ENCODE results near the gene CNPY1.

CNPY1 gene

DNA sequence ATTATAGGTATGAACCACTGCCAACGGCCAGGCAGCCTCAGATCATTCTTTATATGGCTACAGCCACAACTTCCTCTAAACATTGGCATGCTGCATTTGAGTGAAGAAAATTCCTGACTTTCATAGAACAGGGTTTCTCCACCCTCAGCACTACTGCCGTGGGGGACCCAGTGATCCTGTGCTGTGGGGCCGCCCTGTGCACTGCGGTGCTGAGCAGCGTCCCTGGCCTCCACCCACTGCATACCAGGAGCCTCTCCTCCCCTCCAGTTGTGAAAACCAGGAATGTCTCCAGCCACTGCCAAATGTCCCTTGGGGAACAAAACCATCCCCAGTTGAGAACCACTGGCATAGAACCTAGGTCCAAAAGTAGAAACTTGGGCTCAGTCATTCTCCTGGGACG is 15.8 kb downstream of the CNPY1 start:
- Histone ChIP-seq H3K27me3 (ENCODE audit: insufficient read depth, low read length) (peaks cover 10% of the 10 kb centered on the region), H3K9me2 (ENCODE audit: low read depth, low read length) (no peaks in the 10 kb centered on the region), H3K27ac (ENCODE audit: low read depth, low read length, poor library complexity, severe bottlenecking) (no peak overlapping the region), H3F3A (ENCODE audit: insufficient read depth, low read length) (no peaks in the 10 kb centered on the region), H3K9ac (ENCODE audit: low read length) (no peak overlapping the region), H3K36me3 (ENCODE audit: insufficient read depth, low read length) (no peaks in the 10 kb centered on the region), H3K79me2 (ENCODE audit: insufficient read depth, low read length) (no peaks in the 10 kb centered on the region), H3K4me3 (ENCODE audit: low read depth, low read length, poor library complexity, severe bottlenecking) (no peak overlapping the region), H3K4me1 (ENCODE audit: insufficient read depth, low read length, severe bottlenecking) (no peaks in the 10 kb centered on the region), H4K20me1 (ENCODE audit: insufficient read depth, low read length) (no peaks in the 10 kb centered on the region), H2AFZ (ENCODE audit: low read length) (no peak overlapping the region), H3K4me2 (ENCODE audit: low read length) (no peak overlapping the region), H3K9me3 (ENCODE audit: low read length) (no peaks in the 10 kb centered on the region)
- no peak for TF ChIP-seq CTCF (IDR thresholded peaks at IDR 0.05; ENCODE audit: low read length)
- no peak for TF ChIP-seq EZH2 (IDR thresholded peaks at IDR 0.05; ENCODE audit: borderline replicate concordance, low read length)

DNA sequence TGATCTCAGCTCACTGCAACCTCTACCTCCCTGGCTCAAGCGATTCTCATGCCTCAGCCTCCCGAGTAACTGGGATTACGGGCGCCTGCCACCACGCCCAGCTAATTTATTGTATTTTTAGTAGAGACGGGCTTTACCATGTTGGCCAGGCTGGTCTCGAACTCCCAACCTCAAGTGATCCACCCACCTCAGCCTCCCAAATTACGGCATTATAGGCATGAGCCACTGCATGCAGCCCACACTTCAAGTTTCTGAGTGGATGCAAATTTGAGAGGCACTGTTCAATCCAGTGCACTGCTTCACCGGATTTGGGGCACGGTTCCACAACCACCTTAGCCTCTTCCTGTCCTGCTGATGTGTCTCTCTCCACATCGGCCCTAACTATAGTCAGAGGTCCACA is 16.5 kb downstream of the CNPY1 start:
- Histone ChIP-seq H4K20me1 (ENCODE audit: insufficient read depth, low read length) (no peaks in the 10 kb centered on the region), H3K36me3 (ENCODE audit: insufficient read depth, low read length) (no peaks in the 10 kb centered on the region), H3K4me2 (ENCODE audit: low read length) (no peak overlapping the region), H3K79me2 (ENCODE audit: insufficient read depth, low read length) (no peaks in the 10 kb centered on the region), H3F3A (ENCODE audit: insufficient read depth, low read length) (no peaks in the 10 kb centered on the region), H3K4me1 (ENCODE audit: insufficient read depth, low read length, severe bottlenecking) (no peaks in the 10 kb centered on the region), H3K9me3 (ENCODE audit: low read length) (no peaks in the 10 kb centered on the region), H2AFZ (ENCODE audit: low read length) (no peak overlapping the region), H3K27me3 (ENCODE audit: insufficient read depth, low read length) (peaks cover 7% of the 10 kb centered on the region), H3K9ac (ENCODE audit: low read length) (no peak overlapping the region), H3K9me2 (ENCODE audit: low read depth, low read length) (no peaks in the 10 kb centered on the region), H3K27ac (ENCODE audit: low read depth, low read length, poor library complexity, severe bottlenecking) (no peak overlapping the region), H3K4me3 (ENCODE audit: low read depth, low read length, poor library complexity, severe bottlenecking) (no peak overlapping the region)
- TF ChIP-seq EZH2 (IDR thresholded peaks at IDR 0.05; ENCODE audit: borderline replicate concordance, low read length) (no peak), CTCF (IDR thresholded peaks at IDR 0.05; ENCODE audit: low read length) (no peak)

GRCh38 chr7:155529346-155529745 is 17.0 kb downstream of the CNPY1 start:
- Histone ChIP-seq H3K79me2 (ENCODE audit: insufficient read depth, low read length) (no peaks in the 10 kb centered on the region), H3K9me2 (ENCODE audit: low read depth, low read length) (no peaks in the 10 kb centered on the region), H3K27ac (ENCODE audit: low read depth, low read length, poor library complexity, severe bottlenecking) (no peak overlapping the region), H3K4me1 (ENCODE audit: insufficient read depth, low read length, severe bottlenecking) (no peaks in the 10 kb centered on the region), H2AFZ (ENCODE audit: low read length) (no peak overlapping the region), H3K36me3 (ENCODE audit: insufficient read depth, low read length) (no peaks in the 10 kb centered on the region), H3F3A (ENCODE audit: insufficient read depth, low read length) (no peaks in the 10 kb centered on the region), H3K9ac (ENCODE audit: low read length) (no peak overlapping the region), H3K4me2 (ENCODE audit: low read length) (no peak overlapping the region), H3K9me3 (ENCODE audit: low read length) (no peaks in the 10 kb centered on the region), H3K27me3 (ENCODE audit: insufficient read depth, low read length) (peaks cover 4% of the 10 kb centered on the region; the same call in 1 of the 2 replicates), H3K4me3 (ENCODE audit: low read depth, low read length, poor library complexity, severe bottlenecking) (no peak overlapping the region), H4K20me1 (ENCODE audit: insufficient read depth, low read length) (no peaks in the 10 kb centered on the region)
- TF ChIP-seq EZH2 (IDR thresholded peaks at IDR 0.05; ENCODE audit: borderline replicate concordance, low read length) (no peak), CTCF (IDR thresholded peaks at IDR 0.05; ENCODE audit: low read length) (no peak)

All from OCI-LY1 (cell line).